Trophoblast cell (in vitro differentiated cells and primary cell): ENCODE results near the gene DUSP1.

Experiments used
- DNase-seq, 2 donors: peaks; one replicate each; pipeline ENCODE4 v3.0.0-alpha.2; 2016
- H2AFZ ChIP-seq: 2 replicates; pipeline ENCODE4 v1.6.1; 2013; ENCODE audit warnings: low read length, moderate library complexity, mild to moderate bottlenecking; ENCODE audit not compliant: insufficient read depth, poor library complexity
- H2AK5ac ChIP-seq: 2 replicates; pipeline ENCODE4 v1.6.1; 2013; ENCODE audit warnings: mild to moderate bottlenecking, low read length
- H2BK120ac ChIP-seq: 2 replicates; pipeline ENCODE4 v1.6.1; 2013; ENCODE audit warnings: low read length, mild to moderate bottlenecking, moderate library complexity; ENCODE audit not compliant: insufficient read depth, poor library complexity
- H2BK12ac ChIP-seq: 2 replicates; pipeline ENCODE4 v1.6.1; 2013; ENCODE audit warnings: mild to moderate bottlenecking, low read length, moderate library complexity
- H2BK5ac ChIP-seq: 2 replicates; pipeline ENCODE4 v1.6.1; 2013; ENCODE audit warnings: low read length, low read depth, moderate library complexity, mild to moderate bottlenecking; ENCODE audit not compliant: poor library complexity
- H3K14ac ChIP-seq: 2 replicates; pipeline ENCODE4 v1.6.1; 2013; ENCODE audit warnings: mild to moderate bottlenecking, low read length
- H3K18ac ChIP-seq: 2 replicates; pipeline ENCODE4 v1.6.1; 2013; ENCODE audit warnings: mild to moderate bottlenecking, low read length
- H3K23ac ChIP-seq: 2 replicates; pipeline ENCODE4 v1.6.1; 2013; ENCODE audit warnings: low read length
- H3K27ac ChIP-seq: 2 replicates; pipeline ENCODE4 v1.5.1; 2013; ENCODE audit warnings: low read depth, mild to moderate bottlenecking, inconsistent platforms, low read length, moderate library complexity
- H3K27me3 ChIP-seq: 2 replicates; pipeline ENCODE4 v1.6.1; 2013; ENCODE audit warnings: inconsistent platforms, mild to moderate bottlenecking, low read length, moderate library complexity; ENCODE audit not compliant: insufficient read depth
- H3K36me3 ChIP-seq, 2 experiments: 1 replicate in 1 of 2; 2 replicates in 1 of 2; pipeline ENCODE4 v1.6.1; 2013; ENCODE audit warnings: low read length in 2 of 2, mild to moderate bottlenecking in 2 of 2, moderate library complexity in 1 of 2; ENCODE audit not compliant: insufficient read depth in 2 of 2, control insufficient read depth in 1 of 2
- H3K4ac ChIP-seq: 2 replicates; pipeline ENCODE4 v1.6.1; 2013; ENCODE audit warnings: low read depth, mild to moderate bottlenecking, low read length, moderate library complexity
- H3K4me1 ChIP-seq, 2 experiments: 1 replicate in 1 of 2; 2 replicates in 1 of 2; pipeline ENCODE4 v1.6.1; 2013; ENCODE audit warnings: low read length in 2 of 2, mild to moderate bottlenecking in 2 of 2, moderate library complexity in 1 of 2; ENCODE audit not compliant: insufficient read depth in 2 of 2, control insufficient read depth in 1 of 2
- H3K4me2 ChIP-seq: 2 replicates; pipeline ENCODE4 v1.6.1; 2013; ENCODE audit warnings: inconsistent platforms, mild to moderate bottlenecking, low read length, moderate library complexity
- H3K4me3 ChIP-seq: 2 replicates; pipeline ENCODE4 v1.5.1; 2013; ENCODE audit warnings: mild to moderate bottlenecking, low read depth, low read length, inconsistent platforms
- H3K79me1 ChIP-seq: one replicate; pipeline ENCODE4 v1.6.1; 2013; ENCODE audit warnings: low read length
- H3K79me2 ChIP-seq: 2 replicates; pipeline ENCODE4 v1.6.1; 2013; ENCODE audit warnings: low read length, mild to moderate bottlenecking; ENCODE audit not compliant: control insufficient read depth, insufficient read depth, poor library complexity
- H3K9ac ChIP-seq: 2 replicates; pipeline ENCODE4 v1.6.1; 2013; ENCODE audit warnings: mild to moderate bottlenecking, low read length
- H3K9me3 ChIP-seq: 2 replicates; pipeline ENCODE4 v1.6.1; 2013; ENCODE audit warnings: low read depth, mild to moderate bottlenecking, control low read depth, inconsistent platforms, low read length; ENCODE audit not compliant: insufficient read depth
- H4K12ac ChIP-seq: 2 replicates; pipeline ENCODE4 v1.6.1; 2013; ENCODE audit warnings: low read depth, mild to moderate bottlenecking, low read length, moderate library complexity
- H4K8ac ChIP-seq: 2 replicates; pipeline ENCODE4 v1.6.1; 2013; ENCODE audit warnings: low read depth, mild to moderate bottlenecking, low read length, moderate library complexity
- H4K91ac ChIP-seq: one replicate; pipeline ENCODE4 v1.6.1; 2013; ENCODE audit warnings: low read depth, mild to moderate bottlenecking, low read length, moderate library complexity
- WGBS: extraction: QIAGEN DNeasy Blood & Tissue Kit; methylation state at CpG from one replicate; pipeline ENCODE4 v1.1.7; 2013; ENCODE audit warnings: missing lambda C conversion rate; ENCODE audit not compliant: insufficient read length, insufficient coverage; ENCODE audit errors: extremely low coverage; 5-methylcytosine and 5-hydroxymethylcytosine counted together

Gene DUSP1

DNA sequence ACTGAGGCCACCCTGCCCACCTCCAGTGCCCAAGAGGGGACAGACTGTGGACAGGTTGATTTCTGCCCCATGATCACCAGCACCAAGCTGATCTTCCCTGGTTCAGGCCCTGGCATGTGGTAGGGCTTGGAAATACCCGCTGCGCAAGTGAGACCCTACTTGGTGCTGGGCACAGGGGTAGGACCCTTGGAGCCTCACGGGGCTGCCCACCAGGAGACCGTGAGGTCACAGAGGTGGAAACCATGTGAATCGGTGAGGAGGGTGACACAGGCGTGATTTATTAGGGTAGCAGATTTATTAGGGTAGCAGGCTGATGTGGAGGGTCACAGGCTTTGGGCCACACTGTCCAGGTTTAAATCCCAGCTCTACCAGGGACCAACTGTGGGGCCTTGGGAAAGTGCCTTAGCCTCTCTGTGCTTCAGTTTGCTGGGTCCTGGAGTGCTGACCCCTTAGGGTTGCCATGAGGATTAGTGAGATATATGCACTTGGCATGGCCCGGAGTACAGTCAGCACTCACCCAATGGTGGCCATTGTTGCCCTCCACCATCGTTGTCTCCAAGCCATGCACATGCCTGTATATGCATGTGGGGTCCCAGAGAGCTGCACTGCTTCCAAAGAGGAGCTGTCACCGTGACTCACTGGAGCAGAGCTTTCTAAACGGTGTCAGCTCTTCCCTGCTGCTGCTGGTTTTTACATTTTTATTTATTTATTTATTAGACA, 20.9 kb upstream of the DUSP1 start:
- H3K23ac ChIP-seq: no peak overlapping the region
- no peak overlapping the region for H3K14ac ChIP-seq
- no peak overlapping the region for H2AK5ac ChIP-seq
- no peak overlapping the region for H4K8ac ChIP-seq
- no peak overlapping the region for H4K12ac ChIP-seq
- no peak overlapping the region for H4K91ac ChIP-seq
- peaks cover 2% of the 10 kb centered on the region for H3K79me1 ChIP-seq
- H2BK12ac ChIP-seq: no peak overlapping the region
- H3K79me2 ChIP-seq: no peaks in the 10 kb centered on the region
- H3K4ac ChIP-seq: no peak overlapping the region
- no peak overlapping the region for H3K18ac ChIP-seq
- H3K4me1 ChIP-seq: peaks cover 6 to 14% of the 10 kb centered on the region in 2 experiments
- H3K27me3 ChIP-seq: no peaks in the 10 kb centered on the region
- no peak overlapping the region for H3K9ac ChIP-seq
- H3K4me2 ChIP-seq: no peak overlapping the region
- no peak overlapping the region for H2BK120ac ChIP-seq
- WGBS: no CpG with 5 or more reads among the region's 10 CpGs
- H3K27ac ChIP-seq: no peak overlapping the region
- H3K9me3 ChIP-seq: no peaks in the 10 kb centered on the region
- H3K36me3 ChIP-seq: no peaks in the 10 kb centered on the region
- no peak overlapping the region for H2AFZ ChIP-seq
- DNase-seq: no peak
- H2BK5ac ChIP-seq: no peak overlapping the region
- H3K4me3 ChIP-seq: no peak overlapping the region

DNA sequence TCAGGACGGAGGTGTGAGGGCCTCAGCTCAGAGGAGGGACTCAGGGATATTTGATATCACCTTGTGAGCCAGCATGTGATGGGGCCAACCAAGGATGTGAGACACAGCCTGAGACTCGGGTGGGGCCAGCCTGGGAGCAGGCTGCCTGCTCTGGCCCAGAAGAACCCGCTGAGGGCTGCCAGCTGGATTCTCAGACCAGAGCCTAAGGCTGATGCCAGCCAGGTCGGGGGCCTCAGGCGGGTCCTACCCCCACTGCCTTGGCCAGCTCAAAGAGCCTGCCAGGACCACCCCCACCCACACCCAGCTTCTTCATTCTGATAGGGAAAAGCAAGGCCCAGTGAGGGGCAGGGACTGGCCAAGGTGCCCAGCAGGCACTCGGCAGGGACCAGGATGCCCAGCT, 20.3 kb upstream of the DUSP1 start:
- H3K4me1 ChIP-seq: peaks cover 6 to 14% of the 10 kb centered on the region in 2 experiments
- no peak overlapping the region for H2AK5ac ChIP-seq
- H3K9ac ChIP-seq: no peak overlapping the region
- no peaks in the 10 kb centered on the region for H3K79me2 ChIP-seq
- no peak overlapping the region for H3K27ac ChIP-seq
- no peaks in the 10 kb centered on the region for H3K27me3 ChIP-seq
- no peak overlapping the region for H4K12ac ChIP-seq
- no peak overlapping the region for H3K23ac ChIP-seq
- H3K18ac ChIP-seq: no peak overlapping the region
- peaks cover 2% of the 10 kb centered on the region for H3K79me1 ChIP-seq
- no peak overlapping the region for H3K4ac ChIP-seq
- no peak overlapping the region for H3K4me2 ChIP-seq
- H2BK5ac ChIP-seq: no peak overlapping the region
- H2BK12ac ChIP-seq: no peak overlapping the region
- H3K9me3 ChIP-seq: no peaks in the 10 kb centered on the region
- no peak overlapping the region for H2AFZ ChIP-seq
- H2BK120ac ChIP-seq: no peak overlapping the region
- H3K36me3 ChIP-seq: no peaks in the 10 kb centered on the region
- no peak overlapping the region for H4K91ac ChIP-seq
- no peak overlapping the region for H3K4me3 ChIP-seq
- no peak for DNase-seq
- no peak overlapping the region for H3K14ac ChIP-seq
- WGBS: no CpG with 5 or more reads among the region's 6 CpGs
- no peak overlapping the region for H4K8ac ChIP-seq

DNA sequence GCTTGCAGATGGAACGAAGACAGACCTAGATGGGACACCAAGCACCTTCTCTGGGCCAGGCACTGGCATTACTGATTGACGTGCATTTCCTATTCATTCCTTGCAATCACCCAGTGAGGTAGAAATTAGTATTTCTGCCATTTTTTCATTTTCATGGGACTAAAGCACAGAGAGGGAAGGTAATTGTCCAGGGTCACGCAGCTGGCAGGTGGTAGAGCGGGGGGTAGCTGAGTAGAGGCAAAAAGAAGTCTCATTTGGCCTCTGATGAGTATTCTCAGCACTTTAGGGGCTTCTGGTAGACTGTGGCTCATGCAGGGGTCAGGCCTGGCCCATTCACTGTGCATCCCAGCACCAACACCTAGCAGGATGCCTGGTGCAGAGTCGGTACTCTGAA, 19.5 kb upstream of the DUSP1 start:
- no peak overlapping the region for H3K4me2 ChIP-seq
- H2BK12ac ChIP-seq: no peak overlapping the region
- no peak overlapping the region for H4K91ac ChIP-seq
- H2AFZ ChIP-seq: no peak overlapping the region
- H3K9ac ChIP-seq: no peak overlapping the region
- no peak overlapping the region for H2BK5ac ChIP-seq
- no peak overlapping the region for H3K27ac ChIP-seq
- no peak for DNase-seq
- H3K23ac ChIP-seq: no peak overlapping the region
- H3K4me1 ChIP-seq: peaks cover 6 to 14% of the 10 kb centered on the region in 2 experiments
- no peak overlapping the region for H3K18ac ChIP-seq
- no peaks in the 10 kb centered on the region for H3K36me3 ChIP-seq
- H3K9me3 ChIP-seq: no peaks in the 10 kb centered on the region
- H2BK120ac ChIP-seq: no peak overlapping the region
- no peaks in the 10 kb centered on the region for H3K27me3 ChIP-seq
- no CpG with 5 or more reads among the region's 5 CpGs for WGBS
- H4K8ac ChIP-seq: no peak overlapping the region
- no peak overlapping the region for H3K4ac ChIP-seq
- H3K79me2 ChIP-seq: no peaks in the 10 kb centered on the region
- no peak overlapping the region for H3K4me3 ChIP-seq
- no peak overlapping the region for H2AK5ac ChIP-seq
- no peak overlapping the region for H4K12ac ChIP-seq
- H3K14ac ChIP-seq: no peak overlapping the region
- peaks cover 2% of the 10 kb centered on the region for H3K79me1 ChIP-seq

DNA sequence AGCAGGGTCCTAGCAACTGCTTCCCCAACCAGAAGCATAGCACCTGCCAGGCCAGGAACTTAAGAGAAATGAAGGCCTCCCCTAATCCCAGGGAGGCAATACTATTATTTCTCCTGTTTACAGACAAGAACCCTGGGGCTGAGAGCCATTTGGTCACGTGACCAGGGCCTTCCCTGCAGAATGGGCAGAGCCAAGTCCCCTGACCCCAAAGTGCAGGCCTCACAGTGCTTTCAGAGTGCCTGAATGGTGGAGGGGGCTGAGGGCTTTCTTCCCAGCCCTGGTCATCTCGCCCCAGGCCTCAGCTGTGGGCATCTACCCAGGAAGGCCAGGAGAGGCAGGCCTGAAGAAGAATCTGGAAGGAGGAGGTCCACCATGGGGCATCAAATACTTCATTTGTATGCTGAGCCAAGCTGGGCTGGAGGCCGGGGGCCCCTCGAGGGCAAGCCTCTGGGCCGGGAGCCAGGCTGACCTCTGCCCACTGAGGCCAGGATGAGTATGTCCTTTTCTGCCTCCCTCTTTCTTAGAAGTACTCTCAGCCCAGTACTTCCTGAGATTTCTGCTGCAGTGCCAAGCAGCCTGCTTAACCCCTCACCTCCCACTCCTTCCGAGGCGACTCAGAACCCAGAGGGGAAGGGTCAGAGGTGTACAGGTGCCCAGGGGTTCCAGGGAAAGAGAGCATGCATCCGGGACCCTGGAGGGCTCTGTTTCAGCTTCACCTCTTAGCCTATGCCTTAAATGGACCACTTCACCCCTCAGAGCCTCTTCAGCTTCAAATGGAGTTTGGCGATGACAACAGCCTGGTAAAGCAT, 18.9 kb upstream of the DUSP1 start:
- Histone ChIP-seq H2BK120ac (no peak overlapping the region), H2AFZ (peak overlapping the region; percentile 47), H2BK12ac (peak overlapping the region; percentile 19)

More for the DNA sequence above, 18.9 kb upstream of the DUSP1 start:
- Histone ChIP-seq H4K91ac (peak overlapping the region; percentile 2), H3K18ac (no peak overlapping the region), H3K27ac (no peak overlapping the region), H3K36me3 (no peaks in the 10 kb centered on the region), H4K12ac (no peak overlapping the region), H2AK5ac (no peak overlapping the region), H3K23ac (no peak overlapping the region), H3K9ac (no peak overlapping the region), H3K27me3 (no peaks in the 10 kb centered on the region), H3K14ac (no peak overlapping the region), H2BK5ac (no peak overlapping the region), H3K4me2 (no peak overlapping the region), H3K9me3 (no peaks in the 10 kb centered on the region), H3K4me1 (peaks cover 6 to 14% of the 10 kb centered on the region in 2 experiments), H3K4me3 (no peak overlapping the region), H4K8ac (no peak overlapping the region), H3K4ac (no peak overlapping the region), H3K79me1 (peaks cover 2% of the 10 kb centered on the region), H3K79me2 (no peaks in the 10 kb centered on the region)
- no CpG with 5 or more reads among the region's 9 CpGs for WGBS
- DNase-seq: no peak
